GM19193 (cell line): ENCODE data around the gene ARHGAP22.

Source experiments
- POLR2A ChIP-seq: IDR thresholded peaks from 4 replicates; pipeline ENCODE4 v1.6.1; 2011; ENCODE audit not compliant: insufficient read depth, insufficient read length; ENCODE audit errors: extremely low read depth

ARHGAP22 gene

GRCh38 chr10:48417374-48417773 lies 187.5 kb downstream of the ARHGAP22 start:
- TF ChIP-seq POLR2A: no peak

- TF ChIP-seq POLR2A: no peak
These were observed 188.2 kb downstream of the ARHGAP22 start for GRCh38 chr10:48416584-48417232.

- no peak for TF ChIP-seq POLR2A
These were observed 190.1 kb downstream of the ARHGAP22 start for GRCh38 chr10:48414778-48415177.

- TF ChIP-seq POLR2A: no peak
These were observed 190.7 kb downstream of the ARHGAP22 start for GRCh38 chr10:48414160-48414559.

GRCh38 chr10:48412933-48413332 lies 191.9 kb downstream of the ARHGAP22 start:
- TF ChIP-seq POLR2A: no peak

GRCh38 chr10:48412081-48412480 lies 192.8 kb downstream of the ARHGAP22 start:
- no peak for TF ChIP-seq POLR2A

GRCh38 chr10:48411510-48411909 lies 193.4 kb downstream of the ARHGAP22 start:
- TF ChIP-seq POLR2A: no peak

GRCh38 chr10:48410503-48410902 lies 194.4 kb downstream of the ARHGAP22 start:
- no peak for TF ChIP-seq POLR2A

- TF ChIP-seq POLR2A: no peak
These were observed 198.2 kb downstream of the ARHGAP22 start for GRCh38 chr10:48406658-48407057.

- no peak for TF ChIP-seq POLR2A
These were observed 198.7 kb downstream of the ARHGAP22 start for GRCh38 chr10:48406204-48406603.

GRCh38 chr10:48404646-48405045 lies 200.2 kb downstream of the ARHGAP22 start:
- no peak for TF ChIP-seq POLR2A

- no peak for TF ChIP-seq POLR2A
These were observed 204.0 kb downstream of the ARHGAP22 start for GRCh38 chr10:48400850-48401220.

- no peak for TF ChIP-seq POLR2A
These were observed 204.6 kb downstream of the ARHGAP22 start for GRCh38 chr10:48400129-48400849.

GRCh38 chr10:48399551-48399950 lies 205.3 kb downstream of the ARHGAP22 start:
- no peak for TF ChIP-seq POLR2A

- TF ChIP-seq POLR2A: no peak
These were observed 205.8 kb downstream of the ARHGAP22 start for GRCh38 chr10:48399056-48399541.

GRCh38 chr10:48398261-48398660 lies 206.6 kb downstream of the ARHGAP22 start:
- TF ChIP-seq POLR2A: no peak
